Stimulated activated CD8-positive, alpha-beta memory T cell treated with anti-CD3 and anti-CD28 coated beads, Interleukin-12 subunit alpha, Interleukin-12 subunit beta, amount 100 ng/mL, for 24 hours (primary cell): ENCODE measurements around the gene DST.

ENCODE experiments used
- DNase-seq: peaks from one replicate; pipeline ENCODE4 v3.0.0-alpha.2; 2020; ENCODE audit errors: extremely low read depth

The DST gene

DNA sequence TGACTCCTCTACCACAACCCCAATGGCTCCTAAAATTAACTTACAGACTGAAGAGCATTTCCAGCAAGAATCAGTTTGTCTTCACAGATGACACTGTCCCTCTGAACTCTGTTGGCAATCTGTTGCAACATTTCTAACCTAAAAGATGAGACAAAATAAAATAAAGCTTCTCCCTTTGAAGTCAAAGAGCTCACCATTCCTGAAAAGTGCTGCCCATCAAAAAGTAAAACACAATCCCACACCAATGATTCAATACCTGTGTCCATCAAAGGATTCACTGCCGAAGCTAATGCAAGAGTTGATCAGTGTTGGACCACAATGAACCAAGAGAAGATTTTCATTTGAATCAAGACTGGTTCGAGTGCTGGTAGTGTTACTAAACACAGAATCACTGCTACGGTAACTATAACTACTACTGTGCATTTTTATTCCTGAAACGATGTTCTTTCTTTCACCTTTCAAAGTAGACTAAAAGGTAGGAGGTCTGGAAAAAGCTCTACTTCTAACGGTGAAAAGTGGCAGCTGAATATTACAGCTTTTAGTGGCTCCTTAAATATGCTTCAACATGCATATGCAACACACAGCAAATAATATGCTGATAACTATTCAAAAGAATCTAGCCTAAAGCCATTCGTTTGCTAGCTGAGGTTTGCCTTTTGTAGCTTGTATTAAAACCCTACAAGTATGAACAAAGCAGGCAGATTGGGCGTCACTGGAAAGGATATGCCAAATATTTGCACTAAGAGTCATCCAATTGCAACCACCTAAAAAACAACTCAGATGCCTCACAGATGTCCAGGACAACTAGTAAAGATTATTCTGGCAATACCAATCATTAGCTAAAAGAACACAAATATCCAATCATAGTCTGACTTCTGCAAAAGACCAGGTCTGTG is at the start of gene DST:
Gene DST (minus strand): TSS at position 524 of the 896 bp plus-strand sequence.
- DNase-seq = no peak

DNA sequence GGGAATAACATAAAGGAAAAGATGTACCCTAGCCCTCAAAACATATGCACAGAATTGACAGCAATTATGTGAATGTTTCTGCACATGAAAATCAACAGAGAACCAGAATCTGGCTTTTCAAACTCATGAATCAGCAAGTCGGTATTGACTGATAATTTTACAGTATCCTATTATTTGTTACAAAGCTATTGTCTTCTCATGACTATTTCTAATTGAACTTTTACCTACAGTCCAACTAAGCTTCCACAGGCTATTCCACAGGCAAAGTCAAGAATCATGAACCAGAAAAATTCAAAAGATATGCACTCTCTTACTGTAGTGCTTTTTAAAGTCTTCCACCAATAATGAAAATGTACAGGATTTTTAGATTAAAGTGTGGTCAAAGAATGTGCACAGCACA is 49.1 kb upstream of the DST start:
- no peak for DNase-seq

DNA sequence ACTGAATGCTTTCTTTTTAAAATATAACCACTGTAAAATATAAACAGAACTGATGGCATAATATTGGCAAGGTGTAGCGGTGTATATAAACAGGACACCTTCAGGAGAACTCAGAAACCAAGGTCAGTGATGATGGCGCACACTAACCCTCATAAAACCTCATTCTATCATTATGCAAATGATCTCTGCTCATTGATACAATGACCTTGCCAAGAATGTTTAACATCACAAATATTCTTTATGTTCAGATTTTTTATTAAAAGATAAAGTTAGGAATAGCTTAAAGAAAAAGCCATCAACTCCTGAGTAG is 48.6 kb upstream of the DST start:
- no peak for DNase-seq

DNA sequence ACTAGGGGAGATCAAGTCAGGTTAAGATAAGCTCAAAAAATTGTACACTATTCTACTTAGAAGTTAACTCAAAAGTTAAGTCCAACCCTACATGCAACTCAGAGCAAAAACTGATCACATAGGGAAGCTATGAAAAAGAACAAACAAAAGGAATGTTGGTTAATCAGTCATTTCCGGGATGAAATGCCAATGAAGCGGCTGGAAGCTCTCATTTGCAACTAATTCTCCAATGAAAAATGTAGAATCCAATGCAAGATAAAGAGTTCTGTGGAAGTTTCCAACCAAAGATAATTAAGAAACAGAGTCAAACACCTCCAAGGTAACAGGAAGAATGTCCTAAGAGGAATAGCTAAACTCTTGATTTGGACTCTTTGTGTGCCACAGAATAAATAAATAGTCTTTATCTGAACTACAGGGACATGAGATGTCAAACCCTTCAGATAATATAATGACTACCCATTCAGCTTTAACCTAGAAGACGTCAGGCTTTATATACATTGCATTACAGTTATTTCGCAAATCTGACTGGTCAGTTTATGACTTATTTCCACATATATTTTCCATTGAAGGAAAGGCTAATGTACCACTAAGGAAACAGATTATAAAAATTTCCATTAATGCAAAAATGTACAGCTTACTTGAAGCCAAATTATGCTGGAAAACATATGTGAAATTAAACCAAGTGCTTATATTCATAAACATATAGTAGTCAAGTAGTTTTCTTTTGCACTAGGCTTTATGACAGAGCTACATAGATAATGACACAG is 48.0 kb upstream of the DST start:
- no peak for DNase-seq

DNA sequence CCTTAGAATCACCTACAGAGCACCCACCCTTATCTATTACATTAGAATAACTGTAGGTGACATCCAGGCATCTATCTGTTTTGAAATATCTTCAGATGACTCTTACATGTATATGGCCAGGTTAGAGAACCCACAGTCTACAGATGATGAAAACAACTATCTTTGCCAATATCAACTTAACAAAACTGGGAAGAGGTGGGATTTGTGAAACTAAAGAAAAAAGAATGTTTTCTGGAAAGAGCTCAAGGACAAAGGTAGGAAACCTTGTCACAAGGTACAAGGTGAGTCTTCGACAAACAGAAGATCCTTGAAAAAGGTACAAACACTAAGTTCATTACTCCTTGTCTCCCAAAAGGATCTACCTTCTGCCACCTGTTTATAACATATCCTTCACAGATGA is 47.0 kb upstream of the DST start:
- DNase-seq = no peak

DNA sequence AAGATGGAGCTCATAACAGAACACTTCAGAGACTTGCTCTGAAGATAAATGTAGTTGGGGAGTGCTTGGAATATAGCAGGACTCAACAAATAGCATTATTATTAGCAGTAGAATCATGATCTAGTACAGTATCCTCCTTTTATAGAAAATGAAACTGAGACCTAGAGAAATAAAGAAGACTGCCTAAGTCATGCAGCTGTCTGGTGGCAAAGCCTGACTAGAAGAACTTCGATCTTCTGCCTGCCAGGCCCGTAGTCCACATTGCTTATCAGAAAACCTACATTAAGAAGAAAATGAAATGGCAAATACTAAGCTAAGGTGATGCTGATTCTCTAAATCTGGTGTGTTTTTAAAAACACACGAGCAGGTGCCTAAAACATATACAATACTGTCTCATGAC is 46.4 kb upstream of the DST start:
- no peak for DNase-seq

DNA sequence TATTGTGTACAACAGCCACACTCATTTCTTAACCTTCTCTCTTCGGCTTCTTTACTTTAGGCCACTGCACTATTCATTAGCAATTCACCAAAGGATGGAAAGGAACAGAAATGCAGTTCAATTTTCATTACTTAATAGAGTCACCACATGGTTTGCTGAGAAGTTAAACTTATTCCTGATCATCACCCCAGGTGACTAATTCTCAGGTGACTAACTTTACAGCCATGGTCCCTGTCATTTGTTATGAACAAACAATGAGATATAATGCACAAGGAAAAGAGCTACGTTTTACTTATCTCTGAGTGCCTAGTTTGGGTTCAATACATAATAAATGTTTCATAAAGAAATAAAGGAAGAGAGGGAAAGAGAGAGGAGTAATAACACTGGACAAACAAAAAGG is 45.8 kb upstream of the DST start:
- DNase-seq = no peak

- no peak for DNase-seq
Measured at GRCh38 chr6:56687551-56687950, 44.9 kb upstream of the DST start.

DNA sequence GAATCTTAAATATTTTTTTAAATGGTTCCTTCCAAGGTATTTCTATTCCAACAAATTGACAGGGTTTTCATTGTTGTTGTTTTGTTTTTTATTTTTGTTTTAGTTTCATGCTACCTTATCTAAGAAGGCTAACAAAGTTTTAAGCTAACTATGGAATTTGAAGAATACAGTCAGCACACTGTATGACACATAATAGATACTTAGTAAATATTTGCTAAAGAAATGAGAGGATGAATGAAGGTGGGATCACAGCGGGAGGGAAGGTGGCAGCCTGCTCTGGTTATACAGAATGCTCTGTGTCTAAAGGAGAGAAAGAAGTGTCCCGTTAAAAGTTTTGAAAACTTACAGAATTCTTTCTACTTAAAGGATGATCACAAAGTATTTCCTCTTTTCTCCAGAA is 43.7 kb upstream of the DST start:
- DNase-seq = no peak

GRCh38 chr6:56685994-56686393 is 43.3 kb upstream of the DST start:
- DNase-seq = no peak

- no peak for DNase-seq
Measured at GRCh38 chr6:56685102-56685733, 42.5 kb upstream of the DST start.

DNA sequence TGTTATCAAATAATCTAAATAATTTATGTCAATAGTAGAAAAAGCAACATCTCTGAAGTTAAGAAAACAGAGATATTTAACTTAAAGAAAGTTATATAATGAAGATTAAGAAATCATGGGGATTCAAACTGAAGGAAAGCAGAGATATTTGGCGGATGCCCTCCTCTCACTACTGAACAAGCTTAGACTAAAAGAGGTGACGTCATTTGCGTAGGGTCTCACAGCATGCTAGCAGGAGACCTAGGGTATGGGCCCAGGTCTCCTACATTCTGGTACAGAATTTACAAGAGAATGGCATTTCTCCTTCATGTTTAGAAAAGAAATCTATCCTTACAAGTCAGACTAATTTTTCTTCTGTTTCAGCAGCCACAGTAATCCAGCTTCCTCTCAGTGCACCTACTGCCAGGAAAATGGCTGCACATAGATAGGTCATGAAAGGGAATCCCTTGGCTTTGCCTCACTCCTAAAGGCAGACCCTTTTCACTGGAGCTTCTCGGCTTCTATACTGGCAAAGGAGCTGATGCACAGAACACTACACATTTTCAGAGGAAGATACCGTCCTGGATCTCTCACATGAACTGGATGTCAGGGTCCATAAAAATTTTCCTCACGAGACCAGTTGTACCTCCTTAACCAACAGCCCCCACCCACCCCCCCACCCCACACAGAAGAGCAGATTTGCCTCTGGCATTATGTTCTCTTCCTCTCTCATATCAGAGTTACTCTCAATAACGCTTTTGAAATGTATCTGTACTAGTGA is 41.8 kb upstream of the DST start:
- DNase-seq = no peak

DNA sequence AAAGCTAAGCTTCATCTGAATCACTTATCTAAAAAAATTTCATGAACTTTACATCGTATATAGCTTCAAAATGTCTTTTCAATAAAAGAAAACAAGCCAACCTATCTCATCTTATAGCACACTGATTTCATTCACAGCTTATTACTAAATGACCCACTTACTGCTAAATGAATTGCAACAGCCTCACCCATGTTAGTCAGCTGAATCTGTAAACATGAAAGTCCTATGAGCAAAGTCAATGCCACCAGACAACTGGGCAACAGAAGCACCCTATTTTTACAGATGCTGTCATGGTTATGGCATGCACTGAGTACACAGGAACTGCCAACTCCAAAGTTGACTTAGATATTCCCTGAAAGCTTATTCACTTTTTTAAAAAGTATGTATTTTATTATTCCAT is 41.2 kb upstream of the DST start:
- no peak for DNase-seq

DNA sequence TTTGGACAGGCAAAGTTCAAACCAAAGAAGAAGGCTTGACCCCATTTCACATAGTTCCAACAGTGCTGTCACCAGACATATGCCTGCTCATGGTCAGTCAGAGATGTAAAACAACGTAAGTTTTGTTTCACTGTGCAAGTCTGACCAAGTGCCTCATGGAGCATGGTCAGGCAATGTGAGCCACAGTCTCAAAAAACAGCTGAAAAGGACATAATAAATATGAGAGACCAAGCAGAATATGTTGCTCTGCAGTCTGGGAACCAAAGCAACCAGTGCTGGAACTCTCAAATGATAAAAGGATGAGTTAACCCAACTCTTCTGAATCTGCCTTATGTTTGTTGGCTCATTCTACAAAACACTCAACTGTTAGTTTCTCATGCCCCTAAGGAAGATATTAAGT is 39.9 kb upstream of the DST start:
- no peak for DNase-seq

DNA sequence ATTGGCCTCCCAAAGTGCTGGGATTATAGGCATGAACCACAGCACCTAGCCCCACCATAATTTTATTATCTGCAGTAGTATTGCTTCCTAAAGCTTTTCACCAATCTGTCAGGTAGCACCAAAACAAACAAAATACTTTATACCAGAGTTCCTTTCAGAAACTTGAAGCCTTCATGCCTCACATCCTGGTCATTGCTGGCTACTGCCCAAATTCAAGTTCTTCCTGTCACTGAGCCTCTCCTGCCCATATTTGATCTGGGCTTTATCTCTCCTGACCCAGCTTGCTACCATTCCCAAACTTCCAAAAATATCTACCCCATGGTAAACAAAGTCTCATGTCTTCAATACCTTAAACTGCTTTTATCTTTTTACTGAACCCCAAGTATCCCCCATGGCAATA is 34.9 kb upstream of the DST start:
- DNase-seq = no peak

- no peak for DNase-seq
Measured at GRCh38 chr6:56671651-56672461, 29.2 kb upstream of the DST start.

DNA sequence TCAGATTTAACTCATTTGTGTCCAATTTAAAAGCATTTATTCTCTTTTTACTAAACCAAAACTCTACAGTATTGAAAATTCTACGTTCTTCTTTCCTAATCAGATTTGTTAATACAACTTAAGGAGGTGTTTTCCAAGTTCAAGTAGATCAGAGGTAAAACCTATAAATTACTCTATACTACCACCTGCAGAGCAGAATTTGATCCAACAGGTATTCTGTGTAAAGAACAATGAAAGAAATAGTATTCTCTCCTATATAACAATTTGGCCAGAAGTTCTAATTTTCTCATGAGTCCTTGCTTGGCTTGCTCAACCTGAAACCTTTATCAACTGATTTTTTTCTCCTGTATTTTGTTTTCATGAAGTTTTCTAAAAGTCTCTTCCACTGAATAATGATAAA is 28.5 kb upstream of the DST start:
- DNase-seq = no peak

- DNase-seq = no peak
Measured at GRCh38 chr6:56669041-56669440, 26.4 kb upstream of the DST start.

DNA sequence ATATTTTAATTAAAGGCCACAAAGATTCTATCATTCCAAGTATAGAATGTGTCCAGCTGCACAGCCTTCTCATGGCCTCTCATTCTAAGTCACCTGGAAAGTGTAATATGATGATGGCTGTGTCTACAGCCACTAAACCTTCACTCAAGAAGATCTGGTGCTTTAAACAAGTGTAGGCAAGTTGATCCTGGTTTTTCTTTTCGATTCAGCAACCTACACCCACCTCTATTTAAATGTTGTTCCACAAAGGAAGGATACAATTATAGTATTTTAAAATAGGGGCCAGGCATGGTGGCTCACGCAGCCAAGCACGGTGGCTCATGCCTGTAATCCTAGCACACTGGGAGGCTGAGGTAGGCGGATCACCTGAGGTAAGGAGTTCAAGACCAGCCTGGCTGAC is 25.5 kb upstream of the DST start:
- DNase-seq = no peak

- no peak for DNase-seq
Measured at GRCh38 chr6:56667336-56667735, 24.6 kb upstream of the DST start.

GRCh38 chr6:56664029-56664428 is 21.3 kb upstream of the DST start:
- no peak for DNase-seq
